B cell (primary cell): Measurements from ENCODE around the gene BAIAP3. TPM values are rescaled to one million over a fixed set of nuclear protein-coding genes. Genes with fewer than 3 reads are reported as not detected.

ENCODE experiments used
- ATAC-seq: fragments of 200-7000 bp; cut with Tn5 transposase; one replicate; pipeline ENCODE4 v1.10.0; 2021; ENCODE audit warnings: low read depth, mild to moderate bottlenecking, moderate number of reproducible peaks, moderate library complexity
- CTCF ChIA-PET: fragments of 350-600 bp; sonication (Branson Sonifier 250); formaldehyde crosslinking; loops from one replicate; lab custom pipeline; 2021; ENCODE audit warnings: antibody characterized with exemption, inconsistent platforms; lab: Charles Lee
- POLR2A ChIA-PET: fragments of 350-600 bp; sonication (Branson Sonifier 250); formaldehyde crosslinking; loops from one replicate; lab custom pipeline; 2021; ENCODE audit warnings: antibody characterized with exemption; lab: Charles Lee
- DNase-seq: peaks from one replicate; pipeline ENCODE4 v3.0.0; 2013
- H2AFZ ChIP-seq: 2 replicates; pipeline ENCODE4 v1.6.1; 2012; ENCODE audit warnings: mild to moderate bottlenecking, low read depth, low read length; ENCODE audit not compliant: insufficient read depth, poor library complexity, severe bottlenecking
- H3K27ac ChIP-seq, 2 donors: 1 replicate in 1 of 2; 2 replicates in 1 of 2; pipeline ENCODE4 v1.5.1; 2012 to 2013; ENCODE audit warnings: low read length in 2 of 2, mild to moderate bottlenecking in 2 of 2, moderate library complexity in 1 of 2
- H3K27me3 ChIP-seq, 4 experiments: fragments of 200-600 bp in 1 of 4; sonication (generic) in 1 of 4; replicated peaks in 1 of 4; 1 replicate in 2 of 4; 2 replicates in 2 of 4; pipeline versions ENCODE4 v1.6.1 to v1.7.0; 2013 to 2016; ENCODE audit warnings: low read length in 3 of 4, mild to moderate bottlenecking in 2 of 4, mixed read lengths in 1 of 4, moderate library complexity in 1 of 4; ENCODE audit not compliant: insufficient read depth in 4 of 4, control insufficient read depth in 3 of 4; ENCODE audit errors: control extremely low read depth in 1 of 4
- H3K36me3 ChIP-seq, 2 experiments: replicated peaks in 1 of 2; 1 replicate in 1 of 2; 2 replicates in 1 of 2; pipeline versions ENCODE4 v1.6.1 to v1.7.1; 2013; ENCODE audit warnings: low read length in 1 of 2; ENCODE audit not compliant: insufficient read depth in 2 of 2, control insufficient read depth in 1 of 2; ENCODE audit errors: control extremely low read depth in 1 of 2, extremely low read depth in 1 of 2
- H3K4me1 ChIP-seq, 2 donors: fragments of 200-600 bp in 1 of 2; sonication (generic) in 1 of 2; 1 replicate in 1 of 2; 2 replicates in 1 of 2; pipeline versions ENCODE4 v1.5.1 to v1.6.1; 2013 to 2017; ENCODE audit warnings: low read length in 2 of 2; ENCODE audit not compliant: control insufficient read depth in 2 of 2, insufficient read depth in 2 of 2
- H3K4me2 ChIP-seq: replicated peaks from 2 replicates; pipeline ENCODE3; 2012; ENCODE audit warnings: mild to moderate bottlenecking, low read depth, low read length; ENCODE audit not compliant: poor library complexity, severe bottlenecking
- H3K4me3 ChIP-seq, 5 experiments: fragments of 200-600 bp in 1 of 5; sonication (generic) in 1 of 5; 1 replicate in 3 of 5; 2 replicates in 2 of 5; pipeline versions ENCODE4 v1.5.1 to v1.7.0; 2011 to 2016; ENCODE audit warnings: low read length in 4 of 5, mild to moderate bottlenecking in 4 of 5, low read depth in 2 of 5, control low read depth in 1 of 5, moderate library complexity in 1 of 5; ENCODE audit not compliant: insufficient read depth in 1 of 5; ENCODE audit errors: control extremely low read depth in 1 of 5, extremely low read depth in 1 of 5
- H3K79me2 ChIP-seq: fragments of 200-600 bp; sonication (generic); one replicate; pipeline ENCODE4 v1.6.0; 2016; ENCODE audit warnings: low read length; ENCODE audit not compliant: control insufficient read depth, insufficient read depth
- H3K9ac ChIP-seq: fragments of 200-600 bp; sonication (generic); 2 replicates; pipeline ENCODE4 v1.6.1; 2017; ENCODE audit warnings: mild to moderate bottlenecking, low read length, moderate library complexity
- H3K9me3 ChIP-seq, 3 donors: one replicate each; pipeline versions ENCODE4 v1.6.1 to v1.7.1; 2013; ENCODE audit warnings: low read length in 2 of 3; ENCODE audit not compliant: control insufficient read depth in 2 of 3, insufficient read depth in 1 of 3; ENCODE audit errors: control extremely low read depth in 1 of 3
- H4K20me1 ChIP-seq: 2 replicates; pipeline ENCODE4 v1.6.0; 2012; ENCODE audit warnings: mild to moderate bottlenecking, low read length; ENCODE audit not compliant: insufficient read depth, control insufficient read depth, poor library complexity, severe bottlenecking
- H3K27ac Mint-ChIP-seq: one replicate; pipeline ENCODE4 v1.8.0; 2021; ENCODE audit warnings: mixed read lengths
- H3K27me3 Mint-ChIP-seq: one replicate; pipeline ENCODE4 v1.8.0; 2021; ENCODE audit warnings: mixed read lengths
- H3K4me1 Mint-ChIP-seq: one replicate; pipeline ENCODE4 v1.8.0; 2021; ENCODE audit warnings: mixed read lengths
- H3K4me3 Mint-ChIP-seq: one replicate; pipeline ENCODE4 v1.8.0; 2021; ENCODE audit warnings: mixed read lengths
- H3K9me3 Mint-ChIP-seq: one replicate; pipeline ENCODE4 v1.8.0; 2022; ENCODE audit warnings: mixed read lengths; ENCODE audit not compliant: insufficient read depth
- CTCF ChIP-seq: fragments of 200-600 bp; IDR thresholded peaks from one replicate; pipeline ENCODE4 v1.8.0; 2022; ENCODE audit warnings: antibody characterized with exemption, mild to moderate bottlenecking
- EZH2 ChIP-seq: IDR thresholded peaks from 2 replicates; pipeline ENCODE4 v1.6.1; 2012; ENCODE audit warnings: borderline replicate concordance, low read depth, mild to moderate bottlenecking, moderate library complexity, low read length; ENCODE audit not compliant: insufficient read depth, poor library complexity, severe bottlenecking
- WGBS: methylation state at CpG from one replicate; pipeline ENCODE4 v1.1.5; 2013; ENCODE audit warnings: missing lambda C conversion rate; ENCODE audit not compliant: insufficient coverage; 5-methylcytosine and 5-hydroxymethylcytosine counted together
- intact Hi-C: fragments of 100-400 bp; cut with micrococcal nuclease; formaldehyde crosslinking; loops from one replicate; pipeline ENCODE4 v1.10.0; 2022
- polyA plus RNA-seq: library from polyadenylated mRNA; depleted of rRNA; stranded (reverse); fragments of >200 nt; gene quantifications from 2 replicates; pipeline ENCODE4 v1.2.3, GENCODE V29; 2012
- total RNA-seq, 2 donors: library from RNA; stranded (reverse); fragments of 120-200 nt in 1 of 2; gene quantifications; 1 replicate in 1 of 2; 2 replicates in 1 of 2; pipeline versions ENCODE4 v1.2.3 to v1.2.4, GENCODE V29; 2013 to 2022

The BAIAP3 gene
- total and polyA plus RNA-seq, 2 donors (not counting 1 experiment from before 2014, with no cell fraction given) = 119 to 130 TPM

GRCh38 chr16:1320097-1320496 is 13.3 kb upstream of the BAIAP3 start:
- ATAC-seq (no peak), DNase-seq (no peak)
- no peaks in the 10 kb centered on the region for H3K9me3 ChIP-seq
- peaks cover 4% of the 10 kb centered on the region for H3K4me1 Mint-ChIP-seq
- intact Hi-C loops = no loop called here
- H3K4me1 ChIP-seq = no peaks in the 10 kb centered on the region
- no peak overlapping the region for H2AFZ ChIP-seq
- WGBS = 87% methylated on average over 11 of the region's 12 CpGs
- ChIA-PET POLR2A (interaction anchor here (0.6 kb wide), 1 partner anchor 26 kb away, joined by 3 read pairs; no protein-coding TSS in a partner anchor), CTCF (no interaction called here)
- H3K4me3 Mint-ChIP-seq = no peak overlapping the region
- no peak overlapping the region for H3K9ac ChIP-seq
- peaks cover 81% of the 10 kb centered on the region for H4K20me1 ChIP-seq
- no peaks in the 10 kb centered on the region for H3K27me3 Mint-ChIP-seq
- no peaks in the 10 kb centered on the region for H3K27me3 ChIP-seq
- H3K27ac Mint-ChIP-seq = no peak overlapping the region
- no peak overlapping the region for H3K27ac ChIP-seq
- TF ChIP-seq CTCF = no peak
- TF ChIP-seq EZH2 = no peak
- no peak overlapping the region for H3K4me3 ChIP-seq
- no peak overlapping the region for H3K4me2 ChIP-seq
- peaks cover 0 to 88% of the 10 kb centered on the region in 2 experiments for H3K36me3 ChIP-seq
- H3K79me2 ChIP-seq = peaks cover 57% of the 10 kb centered on the region
- no peaks in the 10 kb centered on the region for H3K9me3 Mint-ChIP-seq

- Histone ChIP-seq H3K9ac (no peak overlapping the region), H3K36me3 (peaks cover 0 to 87% of the 10 kb centered on the region in 2 experiments), H3K4me1 (peaks cover 0 to 5% of the 10 kb centered on the region in 2 donors), H3K4me2 (no peak overlapping the region), H3K4me3 (no peak overlapping the region), H3K27ac (no peak overlapping the region), H2AFZ (no peak overlapping the region), H4K20me1 (peaks cover 80% of the 10 kb centered on the region), H3K9me3 (no peaks in the 10 kb centered on the region), H3K79me2 (peaks cover 50% of the 10 kb centered on the region), H3K27me3 (no peaks in the 10 kb centered on the region)
- POLR2A ChIA-PET = no interaction called here
- TF ChIP-seq CTCF (no peak), EZH2 (no peak)
- 85% methylated on average over 18 of the region's 22 CpGs for WGBS
- peaks cover 4% of the 10 kb centered on the region for H3K4me1 Mint-ChIP-seq
- no peak overlapping the region for H3K27ac Mint-ChIP-seq
- no peak for DNase-seq
- no peaks in the 10 kb centered on the region for H3K9me3 Mint-ChIP-seq
- intact Hi-C loops = no loop called here
- no peak overlapping the region for H3K4me3 Mint-ChIP-seq
- ATAC-seq = no peak
- CTCF ChIA-PET = no interaction called here
- no peaks in the 10 kb centered on the region for H3K27me3 Mint-ChIP-seq
Measured at GRCh38 chr16:1320658-1321240, 12.7 kb upstream of the BAIAP3 start.
